ENCODE measurements around the gene HAND2. TPM values are rescaled to one million over a fixed set of nuclear protein-coding genes. Genes with fewer than 3 reads are reported as not detected.

The HAND2 gene
- total RNA-seq, 4 donors from 2014 or later = 0.31 to 3.8 (median 1.8) TPM

- WGBS, 2 donors = 36 to 37% methylated on average over 10 to 12 of the region's 12 CpGs
- Histone ChIP-seq H3K36me3 (no peaks in the 10 kb centered on the region), H3K9me3 (no peaks in the 10 kb centered on the region), H3K4me3 (no peak overlapping the region), H3K27ac (no peak overlapping the region), H3K4me1 (peaks cover 7 to 17% (median 13%) of the 10 kb centered on the region in 3 donors), H3K27me3 (peaks cover 9 to 100% (median 49%) of the 10 kb centered on the region in 4 donors)
- intact Hi-C loops (cut with DNase I) = no loop called here
- TF ChIP-seq CTCF (IDR thresholded peaks at IDR 0.05) = no peak
- TF ChIP-seq POLR2A (IDR thresholded peaks at IDR 0.05) = no peak
- DNase-seq = no peak
These were observed 6.9 kb upstream of the HAND2 start for GRCh38 chr4:173536808-173537429.

DNA sequence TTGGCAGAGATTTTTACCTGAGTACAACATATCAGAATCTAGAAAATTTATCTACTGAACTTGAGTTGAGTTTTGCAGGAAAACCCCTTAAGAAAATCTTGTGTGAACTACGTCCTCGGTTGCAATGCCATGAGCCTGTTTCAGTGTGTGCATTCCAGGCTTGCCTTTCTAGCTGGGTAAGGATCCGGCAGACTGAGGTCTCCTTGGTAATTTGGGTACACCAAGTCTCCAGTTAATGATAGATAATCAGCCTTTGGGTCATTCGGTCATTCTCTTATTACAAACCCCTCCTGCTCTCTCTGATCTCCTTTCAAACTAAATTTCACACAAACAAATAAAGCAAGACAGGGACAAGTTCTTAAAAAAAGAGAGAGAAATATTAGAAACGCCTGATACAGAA lies 5.9 kb upstream of the HAND2 start:
- 18 to 33% methylated on average over 5 of the region's 5 CpGs for WGBS, 2 donors
- TF ChIP-seq CTCF (IDR thresholded peaks at IDR 0.05) = no peak
- TF ChIP-seq POLR2A (IDR thresholded peaks at IDR 0.05) = no peak
- no peaks in the 10 kb centered on the region for H3K9me3 ChIP-seq
- H3K4me1 ChIP-seq = peaks cover 7 to 23% (median 13%) of the 10 kb centered on the region in 3 donors
- H3K36me3 ChIP-seq = no peaks in the 10 kb centered on the region
- H3K27ac ChIP-seq = no peak overlapping the region
- intact Hi-C loops (cut with DNase I) = no loop called here
- no peak overlapping the region for H3K4me3 ChIP-seq
- DNase-seq = no peak
- peaks cover 9 to 100% (median 58%) of the 10 kb centered on the region in 4 donors for H3K27me3 ChIP-seq

DNA sequence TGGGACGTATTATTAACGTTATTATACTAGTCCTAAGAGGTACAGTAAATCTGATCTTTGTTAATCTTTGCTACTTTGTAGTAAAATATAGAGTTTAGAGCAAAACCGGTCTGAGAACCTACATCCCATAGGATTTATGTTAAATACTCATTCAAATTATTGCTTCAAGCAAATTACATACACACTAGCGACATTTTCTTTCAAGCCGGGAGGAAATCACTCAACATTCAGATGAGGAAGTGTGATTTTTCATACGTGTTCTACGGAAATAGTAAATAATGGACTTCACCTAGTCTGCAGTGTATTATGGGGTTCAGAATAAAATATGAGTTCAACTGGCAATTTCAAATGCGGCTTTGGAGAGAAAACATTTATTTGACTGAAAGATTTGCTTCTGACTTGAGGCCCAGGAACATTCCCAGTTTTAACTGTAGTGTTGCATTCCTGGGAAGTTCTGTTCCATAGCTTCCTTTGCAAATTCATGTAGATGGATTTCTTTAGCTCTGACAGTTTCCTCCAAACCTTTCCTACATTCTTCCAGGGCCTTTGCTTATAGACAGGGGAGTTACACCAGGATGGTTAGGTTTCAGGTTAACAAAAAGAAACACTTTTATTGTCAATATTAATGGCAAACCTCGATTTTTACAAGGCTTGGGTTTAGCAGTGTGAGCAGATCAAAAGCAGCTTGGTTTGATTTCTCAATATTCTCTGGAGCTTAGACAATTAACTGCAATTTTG lies 5.3 kb upstream of the HAND2 start:
- Histone ChIP-seq H3K4me3 (no peak overlapping the region), H3K27ac (no peak overlapping the region), H3K4me1 (peaks cover 7 to 29% (median 17%) of the 10 kb centered on the region in 3 donors), H3K36me3 (no peaks in the 10 kb centered on the region), H3K9me3 (no peaks in the 10 kb centered on the region), H3K27me3 (peaks cover 9 to 100% (median 64%) of the 10 kb centered on the region in 4 donors)
- TF ChIP-seq CTCF (IDR thresholded peaks at IDR 0.05) = no peak
- no peak for TF ChIP-seq POLR2A (IDR thresholded peaks at IDR 0.05)
- 31 to 32% methylated on average over 9 of the region's 9 CpGs for WGBS, 2 donors
- no peak for DNase-seq
- intact Hi-C loops (cut with DNase I) = no loop called here

GRCh38 chr4:173534434-173534833 lies 4.4 kb upstream of the HAND2 start:
- Histone ChIP-seq H3K9me3 (no peaks in the 10 kb centered on the region), H3K4me3 (no peak overlapping the region), H3K27ac (no peak overlapping the region), H3K27me3 (peaks cover 16 to 100% (median 72%) of the 10 kb centered on the region in 4 donors), H3K36me3 (no peaks in the 10 kb centered on the region), H3K4me1 (peaks cover 13 to 38% (median 24%) of the 10 kb centered on the region in 3 donors)
- intact Hi-C loops (cut with DNase I) = no loop called here
- 17 to 29% methylated on average over 1 of the region's 1 CpG for WGBS, 2 donors
- TF ChIP-seq CTCF (IDR thresholded peaks at IDR 0.05) (no peak), POLR2A (IDR thresholded peaks at IDR 0.05) (no peak)
- DNase-seq = no peak
